ENCODE results near the gene TMEM45A.

TMEM45A gene

DNA sequence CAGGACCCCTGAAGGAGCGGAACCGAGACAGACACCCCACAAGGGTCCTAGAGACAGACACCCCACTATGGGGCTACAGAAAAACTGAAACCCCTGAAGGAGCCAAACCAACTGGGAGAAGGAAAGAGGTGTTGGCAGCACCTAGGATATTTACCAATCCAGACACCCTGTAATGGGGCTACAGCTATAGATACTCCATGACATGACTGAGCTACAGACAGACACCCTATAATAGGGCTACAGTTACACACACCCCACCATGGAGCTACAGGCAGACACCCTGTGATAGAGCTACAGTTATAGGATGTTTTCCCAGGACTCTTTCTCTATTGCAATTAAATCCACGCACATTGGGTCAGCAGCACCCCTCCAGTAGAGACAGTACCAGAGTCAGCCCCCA, 94.4 kb downstream of the TMEM45A start:
- TF ChIP-seq, protein P1, sequence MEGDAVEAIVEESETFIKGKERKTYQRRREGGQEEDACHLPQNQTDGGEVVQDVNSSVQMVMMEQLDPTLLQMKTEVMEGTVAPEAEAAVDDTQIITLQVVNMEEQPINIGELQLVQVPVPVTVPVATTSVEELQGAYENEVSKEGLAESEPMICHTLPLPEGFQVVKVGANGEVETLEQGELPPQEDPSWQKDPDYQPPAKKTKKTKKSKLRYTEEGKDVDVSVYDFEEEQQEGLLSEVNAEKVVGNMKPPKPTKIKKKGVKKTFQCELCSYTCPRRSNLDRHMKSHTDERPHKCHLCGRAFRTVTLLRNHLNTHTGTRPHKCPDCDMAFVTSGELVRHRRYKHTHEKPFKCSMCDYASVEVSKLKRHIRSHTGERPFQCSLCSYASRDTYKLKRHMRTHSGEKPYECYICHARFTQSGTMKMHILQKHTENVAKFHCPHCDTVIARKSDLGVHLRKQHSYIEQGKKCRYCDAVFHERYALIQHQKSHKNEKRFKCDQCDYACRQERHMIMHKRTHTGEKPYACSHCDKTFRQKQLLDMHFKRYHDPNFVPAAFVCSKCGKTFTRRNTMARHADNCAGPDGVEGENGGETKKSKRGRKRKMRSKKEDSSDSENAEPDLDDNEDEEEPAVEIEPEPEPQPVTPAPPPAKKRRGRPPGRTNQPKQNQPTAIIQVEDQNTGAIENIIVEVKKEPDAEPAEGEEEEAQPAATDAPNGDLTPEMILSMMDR (IDR thresholded peaks at IDR 0.05; ENCODE audit: unreplicated experiment in 3 of 3): no peak

DNA sequence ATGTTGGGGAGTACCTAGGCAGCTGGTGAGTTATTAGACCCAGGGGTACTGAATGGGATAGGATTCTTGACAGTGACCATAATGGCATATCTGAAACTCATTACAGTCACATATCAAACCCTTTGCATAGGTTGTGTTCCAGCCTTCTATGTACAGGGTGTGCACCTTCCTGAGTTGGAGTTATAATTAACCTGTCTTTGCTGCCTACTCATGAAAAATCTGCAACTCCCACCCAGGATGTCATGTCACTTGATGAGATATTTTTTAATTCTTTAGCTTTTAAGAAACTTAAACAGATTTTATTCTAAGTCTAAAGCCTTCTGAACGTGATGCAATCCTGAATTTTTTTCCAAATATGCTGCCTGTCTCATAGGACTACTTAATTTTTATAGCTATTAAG, 95.8 kb downstream of the TMEM45A start:
- Mint-ChIP-seq H3K36me3 (ENCODE audit: low read depth) (no peaks in the 10 kb centered on the region), H3K27me3 (ENCODE audit: low read depth) (no peaks in the 10 kb centered on the region), H3K9me3 (peaks cover 10% of the 10 kb centered on the region), H3K4me1 (peaks cover 6% of the 10 kb centered on the region), H3K4me3 (no peak overlapping the region), H3K27ac (no peak overlapping the region)
- TF ChIP-seq, protein P1 (IDR thresholded peaks at IDR 0.05; ENCODE audit: unreplicated experiment in 3 of 3): no peak

More for the DNA sequence above, 94.4 kb downstream of the TMEM45A start:
- no peak overlapping the region for H3K27ac Mint-ChIP-seq
- H3K9me3 Mint-ChIP-seq: peaks cover 10% of the 10 kb centered on the region
- peaks cover 6% of the 10 kb centered on the region for H3K4me1 Mint-ChIP-seq
- no peaks in the 10 kb centered on the region for H3K36me3 Mint-ChIP-seq (ENCODE audit: low read depth)
- H3K4me3 Mint-ChIP-seq: no peak overlapping the region
- H3K27me3 Mint-ChIP-seq (ENCODE audit: low read depth): no peaks in the 10 kb centered on the region

DNA sequence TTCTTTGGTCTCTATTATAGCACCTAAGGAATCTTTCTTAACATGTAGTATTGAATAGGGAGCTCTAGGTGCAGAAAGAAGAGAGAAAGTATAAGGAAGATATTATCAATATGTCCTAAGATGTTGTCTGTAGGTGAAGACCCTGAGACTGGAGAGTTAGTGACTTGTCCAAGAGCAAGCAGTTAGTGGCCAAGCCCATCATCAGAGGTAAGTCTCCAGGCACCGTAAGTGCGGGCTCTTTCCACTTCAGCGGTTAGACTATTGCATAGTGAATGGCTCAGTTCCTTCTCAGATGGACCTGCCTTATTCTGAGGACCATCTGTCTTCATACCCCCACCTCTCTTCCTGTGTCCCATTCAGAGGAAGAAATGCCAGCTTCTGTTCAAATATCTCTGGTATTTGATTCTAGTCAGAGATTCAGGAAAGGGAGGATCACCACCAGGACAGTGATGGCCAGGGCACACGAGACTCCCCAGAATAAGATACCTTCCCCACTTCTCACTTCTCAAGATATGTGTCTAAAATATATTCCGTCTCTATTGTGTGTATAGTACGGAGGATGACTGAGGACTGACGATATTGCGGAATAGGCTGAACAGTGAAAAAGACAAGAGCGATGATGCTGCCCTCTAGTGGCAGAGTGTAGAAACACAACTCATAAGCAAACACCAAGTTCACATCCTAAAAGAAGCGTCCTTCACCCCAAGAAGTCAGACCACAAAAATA, 97.9 kb downstream of the TMEM45A start:
- Mint-ChIP-seq H3K27ac (peak overlapping the region in 2 of 3 experiments; percentile 0 to 6), H3K4me1 (peaks cover 6% of the 10 kb centered on the region), H3K27me3 (ENCODE audit: low read depth) (no peaks in the 10 kb centered on the region), H3K36me3 (ENCODE audit: low read depth) (no peaks in the 10 kb centered on the region), H3K4me3 (peak overlapping the region; percentile 0 to 41 (median 6)), H3K9me3 (peaks cover 2% of the 10 kb centered on the region)
- TF ChIP-seq, protein P1 (IDR thresholded peaks at IDR 0.05; ENCODE audit: unreplicated experiment in 3 of 3): peak; percentile 85 to 92 (median 88)

DNA sequence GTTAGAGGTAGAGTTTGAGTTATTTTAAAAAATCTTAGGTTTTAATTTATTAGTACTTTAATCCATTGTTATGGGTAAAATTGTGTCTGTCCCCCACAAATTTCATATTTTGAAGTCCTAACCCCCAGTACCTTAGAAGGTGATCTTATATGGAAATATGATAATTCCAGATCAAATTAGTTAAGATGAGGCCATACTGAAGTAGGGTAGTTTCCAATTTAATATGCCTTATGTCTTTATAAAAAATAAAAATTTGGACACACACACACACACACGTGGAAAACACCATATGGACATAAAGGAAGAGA, 98.4 kb downstream of the TMEM45A start:
- Mint-ChIP-seq H3K4me1 (peaks cover 6% of the 10 kb centered on the region), H3K27me3 (ENCODE audit: low read depth) (no peaks in the 10 kb centered on the region), H3K27ac (peak overlapping the region in 2 of 3 experiments; percentile 0 to 6), H3K9me3 (peaks cover 2% of the 10 kb centered on the region), H3K36me3 (ENCODE audit: low read depth) (no peaks in the 10 kb centered on the region), H3K4me3 (no peak overlapping the region)
- TF ChIP-seq, protein P1 (IDR thresholded peaks at IDR 0.05; ENCODE audit: unreplicated experiment in 3 of 3): no peak

DNA sequence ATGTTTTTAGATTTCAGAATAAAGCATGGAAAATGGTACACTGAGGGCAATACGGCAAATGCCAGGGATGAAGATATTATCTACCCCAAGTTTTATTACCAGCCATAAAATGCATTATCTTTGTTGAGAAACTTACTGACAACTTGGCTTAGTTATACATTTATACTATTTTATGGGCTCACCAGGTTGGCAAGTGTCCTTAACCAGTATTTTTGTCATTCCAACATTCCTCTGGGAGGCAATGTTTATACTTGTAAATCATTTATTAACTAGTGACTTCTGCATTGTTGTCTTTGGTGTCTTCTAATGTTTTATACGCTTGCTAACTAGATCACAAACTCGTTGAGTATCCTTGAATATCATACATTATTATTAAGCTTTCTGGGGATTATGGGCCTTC, 99.0 kb downstream of the TMEM45A start:
- TF ChIP-seq, protein P1 (IDR thresholded peaks at IDR 0.05; ENCODE audit: unreplicated experiment in 3 of 3): no peak
- Mint-ChIP-seq H3K27me3 (ENCODE audit: low read depth) (no peaks in the 10 kb centered on the region), H3K4me1 (peaks cover 6% of the 10 kb centered on the region), H3K36me3 (ENCODE audit: low read depth) (no peaks in the 10 kb centered on the region), H3K4me3 (no peak overlapping the region), H3K9me3 (peaks cover under 1% of the 10 kb centered on the region), H3K27ac (peak overlapping the region in 2 of 3 experiments; percentile 63 to 72)
